DND-41 (cell line): ENCODE measurements around the gene NRCAM.

ENCODE experiments used
- CTCF ChIP-seq: IDR thresholded peaks from 2 replicates; pipeline ENCODE4 v1.5.1; 2012; ENCODE audit warnings: borderline replicate concordance, low read length, moderate library complexity, mild to moderate bottlenecking; ENCODE audit not compliant: poor library complexity, severe bottlenecking; ENCODE audit errors: extremely low read depth
- EZH2 ChIP-seq: IDR thresholded peaks from 3 replicates; pipeline ENCODE4 v1.6.1; 2012; ENCODE audit warnings: borderline replicate concordance, low read depth, mild to moderate bottlenecking, moderate library complexity, low read length, inconsistent platforms; ENCODE audit not compliant: severe bottlenecking

- TF ChIP-seq CTCF (no peak), EZH2 (no peak)
Observed at GRCh38 chr7:108144931-108145330, 311.3 kb downstream of the NRCAM start.
